GM12878 (cell line): ENCODE measurements around the gene FGF14. TPM values are rescaled to one million over a fixed set of nuclear protein-coding genes. Genes with fewer than 3 reads are reported as not detected.

Experiments
- ATAC-seq: fragments of 200-7000 bp; cut with Tn5 transposase; 3 replicates; pipeline ENCODE4 v1.9.1; 2020; ENCODE audit warnings: mild to moderate bottlenecking, moderate library complexity
- BruUV-seq: library from RNA; stranded (reverse); fragments of 400-500 nt; replicated peaks from 2 replicates; lab custom pipeline; 2021; lab: Mats Ljungman, UMichigan
- CTCF ChIA-PET: fragments of 300-600 bp; sonication (Branson Sonifier 250); formaldehyde crosslinking; extraction: SDS; loops from one replicate; lab custom pipeline; 2021; ENCODE audit warnings: inconsistent platforms; lab: Yijun Ruan, JAX
- POLR2A ChIA-PET: fragments of 350-600 bp; formaldehyde crosslinking; extraction: SDS; loops from one replicate; lab custom pipeline; 2021; ENCODE audit warnings: inconsistent platforms; lab: Charles Lee
- RAD21 ChIA-PET: fragments of 300-600 bp; sonication (Branson Sonifier 250); formaldehyde crosslinking; loops from one replicate; lab custom pipeline; 2023; ENCODE audit warnings: antibody characterized with exemption; ENCODE audit not compliant: unreplicated experiment; lab: Charles Lee
- SMC1A ChIA-PET: fragments of 300-600 bp; sonication (Branson Sonifier 250); formaldehyde crosslinking; loops from one replicate; lab custom pipeline; 2023; ENCODE audit not compliant: unreplicated experiment, uncharacterized antibody; lab: Charles Lee
- DNase-seq: peaks from one replicate; pipeline ENCODE4 v3.0.0-alpha.2; 2011; ENCODE audit warnings: low read depth, low spot score
- FAIRE-seq: peaks from 3 replicates; lab custom pipeline; 2011; peaks lifted over from hg19 to GRCh38; lab: Jason Lieb, UNC
- H2AFZ ChIP-seq: 2 replicates; pipeline ENCODE4 v1.6.0; 2011; ENCODE audit warnings: low read depth, low read length, control low read depth; ENCODE audit not compliant: control insufficient read depth
- H3K27ac ChIP-seq: 2 replicates; pipeline ENCODE4 v1.5.1; 2011; ENCODE audit warnings: control low read depth; ENCODE audit not compliant: control insufficient read depth, insufficient read depth
- H3K27me3 ChIP-seq, 2 experiments: replicated peaks in 1 of 2; 2 replicates each; pipeline versions ENCODE4 v1.6.0 to v1.6.1; 2011; ENCODE audit warnings: low read length in 1 of 2; ENCODE audit not compliant: control insufficient read depth in 2 of 2, insufficient read depth in 2 of 2
- H3K36me3 ChIP-seq, 2 experiments: 2 replicates each; pipeline ENCODE4 v1.5.1; 2011; ENCODE audit warnings: low read length in 1 of 2; ENCODE audit not compliant: control insufficient read depth in 2 of 2, insufficient read depth in 2 of 2
- H3K4me1 ChIP-seq: 2 replicates; pipeline ENCODE4 v1.6.1; 2011; ENCODE audit warnings: mild to moderate bottlenecking, low read length, moderate library complexity, mixed read lengths; ENCODE audit not compliant: control insufficient read depth, insufficient read depth
- H3K4me2 ChIP-seq: 2 replicates; pipeline ENCODE4 v1.6.0; 2011; ENCODE audit warnings: control low read depth; ENCODE audit not compliant: control insufficient read depth, insufficient read depth
- H3K4me3 ChIP-seq: fragments of 200-600 bp; sonication (generic); 2 replicates; pipeline ENCODE4 v1.5.1; 2016
- H3K79me2 ChIP-seq: 2 replicates; pipeline ENCODE4 v1.6.0; 2011; ENCODE audit warnings: low read length; ENCODE audit not compliant: control insufficient read depth, insufficient read depth
- H3K9ac ChIP-seq: 2 replicates; pipeline ENCODE4 v1.8.0; 2011; ENCODE audit warnings: low read length, control low read depth, mixed read lengths; ENCODE audit not compliant: control insufficient read depth, insufficient read depth
- H3K9me3 ChIP-seq: replicated peaks from 3 replicates; pipeline ENCODE4 v1.5.1; 2011; ENCODE audit warnings: mild to moderate bottlenecking, low read length; ENCODE audit not compliant: control insufficient read depth, insufficient read depth
- H4K20me1 ChIP-seq: 2 replicates; pipeline ENCODE4 v1.6.0; 2011; ENCODE audit not compliant: control insufficient read depth, insufficient read depth
- BACH1 ChIP-seq: fragments of 450-650 bp; IDR thresholded peaks from 2 replicates; pipeline ENCODE4 v1.6.1; 2017; ENCODE audit warnings: mild to moderate bottlenecking, borderline replicate concordance
- MEF2A ChIP-seq: IDR thresholded peaks from 2 replicates; pipeline ENCODE4 v1.6.1; 2011; ENCODE audit warnings: low read depth, mild to moderate bottlenecking, low read length, moderate library complexity; ENCODE audit not compliant: insufficient read depth
- SIX5 ChIP-seq: IDR thresholded peaks from 2 replicates; pipeline ENCODE4 v1.6.1; 2011; ENCODE audit warnings: mild to moderate bottlenecking, low read depth, low read length, moderate library complexity; ENCODE audit not compliant: severe bottlenecking
- TCF3 ChIP-seq: IDR thresholded peaks from 2 replicates; pipeline ENCODE4 v1.6.1; 2012; ENCODE audit warnings: low read depth, mild to moderate bottlenecking, low read length, borderline replicate concordance; ENCODE audit not compliant: insufficient read depth
- WGBS: methylation state at CpG from one replicate; pipeline ENCODE4 v1.1.6; 2016; ENCODE audit warnings: low lambda C conversion rate; ENCODE audit not compliant: insufficient replicate concordance, insufficient coverage; ENCODE audit errors: missing lambda C conversion rate; 5-methylcytosine and 5-hydroxymethylcytosine counted together
- in situ Hi-C: fragments of 300-500 bp; cut with MboI; formaldehyde crosslinking; loops from 9 replicates; pipeline ENCODE4 v1.14.3; 2018; ENCODE audit warnings: mixed read lengths
- intact Hi-C: fragments of 100-400 bp; cut with micrococcal nuclease; formaldehyde crosslinking; loops from one replicate; pipeline ENCODE4 v1.14.2; 2022; ENCODE audit not compliant: unreplicated experiment
- polyA plus RNA-seq, 11 experiments: library from polyadenylated mRNA; depleted of rRNA in 4 of 11; unstranded in 6 of 11; stranded (reverse) in 5 of 11; fragments of >200 nt; fragmentation: Nextera tagmentation in 4 of 11; fragmentation: Illumina TruSeq in 1 of 11; extraction: Ambion mirVana in 4 of 11; extraction: Trizol in 1 of 11; gene quantifications; 1 replicate in 1 of 11; 2 replicates in 10 of 11; pipeline versions ENCODE4 v1.2.1 to v1.2.3, GENCODE V29; 2011 to 2016; ENCODE audit warnings: inconsistent platforms in 2 of 11, missing spikeins in 2 of 11, low read depth in 1 of 11
- total RNA-seq, 4 experiments: library from RNA; depleted of rRNA in 3 of 4; stranded (reverse); fragments of >200 nt in 3 of 4; fragmentation: Illumina TruSeq in 1 of 4; extraction: Trizol in 1 of 4; gene quantifications; 2 replicates each; pipeline versions ENCODE4 v1.2.1 to v1.2.3, GENCODE V29; 2013 to 2021
- TF ChIP-seq, protein P1 (sequence below): fragments of 450-650 bp; IDR thresholded peaks from 2 replicates; pipeline ENCODE4 v1.6.1; 2016; ENCODE audit warnings: mild to moderate bottlenecking, moderate library complexity, borderline replicate concordance
- TF ChIP-seq, protein P2 (sequence below), 3 experiments: IDR thresholded peaks in 2 of 3; conservative IDR thresholded peaks in 1 of 3; 2 replicates each; pipeline ENCODE4 v1.5.1; 2011; ENCODE audit warnings: low read depth in 3 of 3, low read length in 3 of 3, mild to moderate bottlenecking in 3 of 3, control low read depth in 2 of 3, moderate library complexity in 2 of 3, inconsistent platforms in 1 of 3, mixed read lengths in 1 of 3; ENCODE audit not compliant: control insufficient read depth in 2 of 3, insufficient read depth in 1 of 3; ENCODE audit errors: extremely low read depth in 1 of 3
- TF ChIP-seq, protein P3 (sequence below): IDR thresholded peaks from 2 replicates; pipeline ENCODE4 v1.6.1; 2012; ENCODE audit warnings: low read depth, low read length, improper control_type of control experiment
- TF ChIP-seq, protein P4 (sequence below): IDR thresholded peaks from 2 replicates; pipeline ENCODE4 v1.6.1; 2011; ENCODE audit warnings: borderline replicate concordance, low read depth, mild to moderate bottlenecking, moderate library complexity, mixed read lengths, low read length; ENCODE audit not compliant: insufficient read depth; ENCODE audit errors: extremely low read length

The FGF14 gene
- total and polyA plus RNA-seq, 10 of the 15 experiments (the other 5 are each of a cell fraction or from before 2014, with no cell fraction given), result under 0.01 to 0.44 (median 0.04) TPM

DNA sequence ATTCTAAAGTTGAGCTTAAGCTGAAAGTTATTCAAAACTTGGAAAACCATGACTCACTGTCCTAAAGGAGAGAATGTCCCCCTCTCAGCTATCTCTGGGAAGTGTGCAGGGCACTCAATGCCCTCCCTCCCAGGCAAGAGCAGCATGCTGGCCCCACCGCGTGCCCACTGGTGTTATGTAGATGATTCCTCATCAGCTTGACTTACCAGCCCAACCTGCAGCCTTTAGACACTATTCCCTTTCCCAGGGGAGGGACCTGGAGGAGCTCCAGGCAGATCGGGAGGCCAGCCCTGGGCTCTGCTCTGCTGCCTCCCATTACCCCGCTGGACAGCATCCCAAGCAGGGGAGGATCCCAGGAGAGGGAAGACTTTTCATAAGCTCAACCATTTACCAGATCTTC lies 124.6 kb downstream of the FGF14 start:
- no TSS peak for BruUV-seq
- no peak overlapping the region for H3K9ac ChIP-seq
- no peak overlapping the region for H3K27ac ChIP-seq
- no peaks in the 10 kb centered on the region for H3K9me3 ChIP-seq
- 2% methylated on average over 4 of the region's 4 CpGs for WGBS
- TF ChIP-seq MEF2A (no peak), SIX5 (no peak), BACH1 (no peak), TCF3 (no peak)
- TF ChIP-seq, protein P1, sequence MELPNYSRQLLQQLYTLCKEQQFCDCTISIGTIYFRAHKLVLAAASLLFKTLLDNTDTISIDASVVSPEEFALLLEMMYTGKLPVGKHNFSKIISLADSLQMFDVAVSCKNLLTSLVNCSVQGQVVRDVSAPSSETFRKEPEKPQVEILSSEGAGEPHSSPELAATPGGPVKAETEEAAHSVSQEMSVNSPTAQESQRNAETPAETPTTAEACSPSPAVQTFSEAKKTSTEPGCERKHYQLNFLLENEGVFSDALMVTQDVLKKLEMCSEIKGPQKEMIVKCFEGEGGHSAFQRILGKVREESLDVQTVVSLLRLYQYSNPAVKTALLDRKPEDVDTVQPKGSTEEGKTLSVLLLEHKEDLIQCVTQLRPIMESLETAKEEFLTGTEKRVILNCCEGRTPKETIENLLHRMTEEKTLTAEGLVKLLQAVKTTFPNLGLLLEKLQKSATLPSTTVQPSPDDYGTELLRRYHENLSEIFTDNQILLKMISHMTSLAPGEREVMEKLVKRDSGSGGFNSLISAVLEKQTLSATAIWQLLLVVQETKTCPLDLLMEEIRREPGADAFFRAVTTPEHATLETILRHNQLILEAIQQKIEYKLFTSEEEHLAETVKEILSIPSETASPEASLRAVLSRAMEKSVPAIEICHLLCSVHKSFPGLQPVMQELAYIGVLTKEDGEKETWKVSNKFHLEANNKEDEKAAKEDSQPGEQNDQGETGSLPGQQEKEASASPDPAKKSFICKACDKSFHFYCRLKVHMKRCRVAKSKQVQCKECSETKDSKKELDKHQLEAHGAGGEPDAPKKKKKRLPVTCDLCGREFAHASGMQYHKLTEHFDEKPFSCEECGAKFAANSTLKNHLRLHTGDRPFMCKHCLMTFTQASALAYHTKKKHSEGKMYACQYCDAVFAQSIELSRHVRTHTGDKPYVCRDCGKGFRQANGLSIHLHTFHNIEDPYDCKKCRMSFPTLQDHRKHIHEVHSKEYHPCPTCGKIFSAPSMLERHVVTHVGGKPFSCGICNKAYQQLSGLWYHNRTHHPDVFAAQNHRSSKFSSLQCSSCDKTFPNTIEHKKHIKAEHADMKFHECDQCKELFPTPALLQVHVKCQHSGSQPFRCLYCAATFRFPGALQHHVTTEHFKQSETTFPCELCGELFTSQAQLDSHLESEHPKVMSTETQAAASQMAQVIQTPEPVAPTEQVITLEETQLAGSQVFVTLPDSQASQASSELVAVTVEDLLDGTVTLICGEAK, result no peak
- TF ChIP-seq, protein P2, sequence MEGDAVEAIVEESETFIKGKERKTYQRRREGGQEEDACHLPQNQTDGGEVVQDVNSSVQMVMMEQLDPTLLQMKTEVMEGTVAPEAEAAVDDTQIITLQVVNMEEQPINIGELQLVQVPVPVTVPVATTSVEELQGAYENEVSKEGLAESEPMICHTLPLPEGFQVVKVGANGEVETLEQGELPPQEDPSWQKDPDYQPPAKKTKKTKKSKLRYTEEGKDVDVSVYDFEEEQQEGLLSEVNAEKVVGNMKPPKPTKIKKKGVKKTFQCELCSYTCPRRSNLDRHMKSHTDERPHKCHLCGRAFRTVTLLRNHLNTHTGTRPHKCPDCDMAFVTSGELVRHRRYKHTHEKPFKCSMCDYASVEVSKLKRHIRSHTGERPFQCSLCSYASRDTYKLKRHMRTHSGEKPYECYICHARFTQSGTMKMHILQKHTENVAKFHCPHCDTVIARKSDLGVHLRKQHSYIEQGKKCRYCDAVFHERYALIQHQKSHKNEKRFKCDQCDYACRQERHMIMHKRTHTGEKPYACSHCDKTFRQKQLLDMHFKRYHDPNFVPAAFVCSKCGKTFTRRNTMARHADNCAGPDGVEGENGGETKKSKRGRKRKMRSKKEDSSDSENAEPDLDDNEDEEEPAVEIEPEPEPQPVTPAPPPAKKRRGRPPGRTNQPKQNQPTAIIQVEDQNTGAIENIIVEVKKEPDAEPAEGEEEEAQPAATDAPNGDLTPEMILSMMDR (IDR thresholded peaks at IDR 0.05 in 2 of 3, conservative IDR thresholded peaks at IDR 0.05 in 1 of 3; ENCODE audit: control insufficient read depth in 2 of 3, extremely low read depth in 1 of 3, insufficient read depth in 1 of 3, low read depth in 3 of 3, low read length in 3 of 3), result no peak
- TF ChIP-seq, protein P3, sequence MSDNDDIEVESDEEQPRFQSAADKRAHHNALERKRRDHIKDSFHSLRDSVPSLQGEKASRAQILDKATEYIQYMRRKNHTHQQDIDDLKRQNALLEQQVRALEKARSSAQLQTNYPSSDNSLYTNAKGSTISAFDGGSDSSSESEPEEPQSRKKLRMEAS, result no peak
- TF ChIP-seq, protein P4, sequence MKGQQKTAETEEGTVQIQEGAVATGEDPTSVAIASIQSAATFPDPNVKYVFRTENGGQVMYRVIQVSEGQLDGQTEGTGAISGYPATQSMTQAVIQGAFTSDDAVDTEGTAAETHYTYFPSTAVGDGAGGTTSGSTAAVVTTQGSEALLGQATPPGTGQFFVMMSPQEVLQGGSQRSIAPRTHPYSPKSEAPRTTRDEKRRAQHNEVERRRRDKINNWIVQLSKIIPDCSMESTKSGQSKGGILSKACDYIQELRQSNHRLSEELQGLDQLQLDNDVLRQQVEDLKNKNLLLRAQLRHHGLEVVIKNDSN, result no peak
- no peaks in the 10 kb centered on the region for H3K4me1 ChIP-seq
- ChIA-PET POLR2A (no interaction called here), CTCF (no interaction called here), SMC1A (no interaction called here), RAD21 (no interaction called here)
- no peak overlapping the region for H3K4me3 ChIP-seq
- H4K20me1 ChIP-seq, result no peaks in the 10 kb centered on the region
- FAIRE-seq (no peak), DNase-seq (no peak), ATAC-seq (no peak)
- H3K4me2 ChIP-seq, result no peak overlapping the region
- intact Hi-C loops, result no loop called here
- H3K27me3 ChIP-seq, result no peaks in the 10 kb centered on the region
- H2AFZ ChIP-seq, result no peak overlapping the region
- no peaks in the 10 kb centered on the region for H3K36me3 ChIP-seq
- in situ Hi-C loops, result no loop called here
- no peaks in the 10 kb centered on the region for H3K79me2 ChIP-seq
